Measurements from ENCODE around the gene RAB31. TPM values are rescaled to one million over a fixed set of nuclear protein-coding genes. Genes with fewer than 3 reads are reported as not detected.

The RAB31 gene
- total RNA-seq, 3 donors from 2014 or later, result 12.8 to 58.5 (median 27.4) TPM

DNA sequence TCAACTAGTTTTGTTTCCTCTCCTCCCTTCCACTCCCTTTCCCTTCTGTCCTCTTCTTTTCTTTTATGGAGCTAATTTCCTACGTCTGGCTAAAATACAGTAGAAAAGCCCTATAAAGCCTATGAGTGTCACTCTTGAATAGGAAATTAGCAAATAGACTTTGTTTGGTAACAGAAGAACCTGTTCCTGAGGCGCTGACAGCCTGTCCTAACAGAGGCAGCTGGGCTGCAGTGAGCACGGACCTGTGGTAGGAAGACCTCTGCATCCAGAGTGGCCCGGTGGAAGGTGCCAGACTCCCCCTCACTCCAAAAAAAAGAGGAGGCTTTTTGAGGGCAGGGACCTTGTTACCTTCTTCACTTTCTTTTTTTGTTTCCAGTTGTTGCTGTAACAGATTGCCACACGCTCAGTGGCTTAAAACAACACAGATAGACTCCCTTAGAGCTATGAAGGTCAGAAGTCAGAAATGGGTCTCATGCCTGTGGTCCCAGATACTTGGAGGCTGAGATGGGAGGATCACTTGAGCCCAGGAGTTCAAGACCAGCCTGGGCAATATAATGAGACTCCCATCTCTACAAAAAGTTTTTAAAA is 96.5 kb downstream of the RAB31 start:
- DNase-seq (no peak), ATAC-seq (peak; percentile 65)
- Histone ChIP-seq H3K4me3 (no peak overlapping the region), H3K4me1 (ENCODE audit: low read depth) (peaks cover 9% of the 10 kb centered on the region), H3K36me3 (ENCODE audit: low read depth) (no peaks in the 10 kb centered on the region), H3K9me3 (no peaks in the 10 kb centered on the region)
- TF ChIP-seq, protein P1, sequence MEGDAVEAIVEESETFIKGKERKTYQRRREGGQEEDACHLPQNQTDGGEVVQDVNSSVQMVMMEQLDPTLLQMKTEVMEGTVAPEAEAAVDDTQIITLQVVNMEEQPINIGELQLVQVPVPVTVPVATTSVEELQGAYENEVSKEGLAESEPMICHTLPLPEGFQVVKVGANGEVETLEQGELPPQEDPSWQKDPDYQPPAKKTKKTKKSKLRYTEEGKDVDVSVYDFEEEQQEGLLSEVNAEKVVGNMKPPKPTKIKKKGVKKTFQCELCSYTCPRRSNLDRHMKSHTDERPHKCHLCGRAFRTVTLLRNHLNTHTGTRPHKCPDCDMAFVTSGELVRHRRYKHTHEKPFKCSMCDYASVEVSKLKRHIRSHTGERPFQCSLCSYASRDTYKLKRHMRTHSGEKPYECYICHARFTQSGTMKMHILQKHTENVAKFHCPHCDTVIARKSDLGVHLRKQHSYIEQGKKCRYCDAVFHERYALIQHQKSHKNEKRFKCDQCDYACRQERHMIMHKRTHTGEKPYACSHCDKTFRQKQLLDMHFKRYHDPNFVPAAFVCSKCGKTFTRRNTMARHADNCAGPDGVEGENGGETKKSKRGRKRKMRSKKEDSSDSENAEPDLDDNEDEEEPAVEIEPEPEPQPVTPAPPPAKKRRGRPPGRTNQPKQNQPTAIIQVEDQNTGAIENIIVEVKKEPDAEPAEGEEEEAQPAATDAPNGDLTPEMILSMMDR (IDR thresholded peaks at IDR 0.05), result no peak
- intact Hi-C loops (cut with DNase I, micrococcal nuclease), result no loop called here

DNA sequence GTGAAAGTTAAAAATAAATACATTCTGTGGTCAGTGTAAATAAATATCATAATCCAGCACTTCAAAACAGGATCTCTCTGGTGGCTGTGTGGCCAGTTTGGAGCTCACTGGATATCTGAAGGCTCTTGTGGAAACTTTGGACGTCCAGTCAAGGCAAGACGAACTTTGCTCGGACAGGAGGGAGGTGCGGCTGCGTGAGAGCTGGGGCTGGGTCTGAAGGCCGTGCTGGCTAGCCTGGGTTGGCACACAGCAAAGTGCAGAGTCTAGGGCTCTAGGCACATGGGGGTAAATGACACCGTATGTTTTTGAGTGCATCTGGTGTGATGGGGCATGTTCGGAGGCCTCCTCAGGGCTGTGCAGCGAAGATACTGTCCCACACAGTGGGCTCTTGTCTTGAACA is 98.8 kb downstream of the RAB31 start:
- ATAC-seq (peak; percentile 83), DNase-seq (peak in 2 of 3 donors; percentile 39 to 65)
- peaks cover 9% of the 10 kb centered on the region for H3K4me1 ChIP-seq (ENCODE audit: low read depth)
- H3K9me3 ChIP-seq, result no peaks in the 10 kb centered on the region
- TF ChIP-seq, protein P1 (IDR thresholded peaks at IDR 0.05), result no peak
- intact Hi-C loops (cut with DNase I, micrococcal nuclease), result no loop called here
- no peak overlapping the region for H3K4me3 ChIP-seq
- H3K36me3 ChIP-seq (ENCODE audit: low read depth), result no peaks in the 10 kb centered on the region

DNA sequence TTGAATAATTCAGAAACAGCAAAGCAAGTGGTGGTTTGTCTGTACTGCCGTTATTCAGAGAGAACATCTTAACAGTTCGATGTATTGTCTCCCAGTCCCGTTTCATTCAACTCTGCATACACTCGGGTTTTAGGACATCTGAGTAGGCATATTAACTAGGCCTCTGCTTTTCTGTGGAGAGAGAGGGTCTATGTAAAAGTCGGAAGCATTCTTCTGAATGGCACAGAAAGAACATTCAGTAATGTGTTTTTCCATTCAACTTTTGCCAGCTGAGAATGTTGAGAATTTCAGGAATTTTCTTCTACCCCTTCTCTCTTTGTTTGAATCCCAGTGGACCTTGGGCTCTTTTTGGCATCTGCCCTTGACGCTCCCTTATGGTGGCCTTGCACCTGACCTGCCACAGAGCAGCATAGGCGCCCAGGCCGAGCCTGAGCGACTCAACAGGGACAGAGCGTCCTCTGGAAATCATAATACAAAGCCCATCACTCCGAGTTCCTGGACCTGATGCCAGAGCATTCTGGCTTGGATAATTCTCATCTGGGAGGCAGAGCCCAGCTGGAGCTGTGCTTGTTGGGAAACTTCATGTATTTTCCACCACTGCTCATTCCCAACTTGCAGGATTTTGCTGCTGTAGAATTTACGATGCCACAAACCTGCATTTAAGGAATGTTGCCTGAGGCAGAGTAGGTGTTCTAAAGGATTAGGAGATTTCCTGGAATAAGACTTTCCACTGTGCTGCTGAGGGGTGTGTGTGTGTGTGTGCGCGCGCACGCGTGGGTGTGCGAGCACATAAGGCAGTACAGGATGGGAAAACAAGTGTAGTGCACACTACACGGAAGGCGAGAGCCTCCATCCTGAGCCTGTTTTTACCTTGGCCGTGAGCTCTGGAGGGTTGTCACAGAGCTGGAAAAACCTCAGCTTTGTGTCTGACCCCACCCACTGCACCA is 100.5 kb downstream of the RAB31 start:
- intact Hi-C loops (cut with DNase I, micrococcal nuclease), result no loop called here
- ATAC-seq, result no peak
- DNase-seq, result no peak

DNA sequence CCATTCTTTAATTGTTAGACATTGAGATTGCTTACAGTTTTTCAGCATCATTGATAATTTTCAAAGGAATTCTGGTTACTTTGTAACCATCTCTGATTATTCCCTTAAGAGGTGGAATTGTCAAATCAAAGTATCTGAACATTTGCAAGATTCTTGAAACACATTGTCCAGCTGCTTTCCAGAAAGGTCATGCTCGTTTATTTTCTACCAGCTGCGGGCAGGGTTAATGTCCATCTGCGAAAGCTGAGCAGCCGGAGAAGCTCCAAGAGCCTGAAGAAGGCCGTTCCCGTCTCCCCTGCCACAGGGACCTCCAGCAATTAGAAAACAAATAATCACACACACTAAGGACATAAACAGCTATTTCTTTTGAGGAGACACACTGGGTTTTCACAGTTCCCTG is 101.6 kb downstream of the RAB31 start:
- H3K4me1 ChIP-seq (ENCODE audit: low read depth), result no peaks in the 10 kb centered on the region
- ATAC-seq, result no peak
- intact Hi-C loops (cut with DNase I, micrococcal nuclease), result no loop called here

More for the DNA sequence above, 100.5 kb downstream of the RAB31 start:
- Histone ChIP-seq H3K4me1 (ENCODE audit: low read depth) (peaks cover 9% of the 10 kb centered on the region), H3K36me3 (ENCODE audit: low read depth) (no peaks in the 10 kb centered on the region), H3K4me3 (no peak overlapping the region), H3K9me3 (no peaks in the 10 kb centered on the region)
- TF ChIP-seq, protein P1 (IDR thresholded peaks at IDR 0.05), result no peak

DNA sequence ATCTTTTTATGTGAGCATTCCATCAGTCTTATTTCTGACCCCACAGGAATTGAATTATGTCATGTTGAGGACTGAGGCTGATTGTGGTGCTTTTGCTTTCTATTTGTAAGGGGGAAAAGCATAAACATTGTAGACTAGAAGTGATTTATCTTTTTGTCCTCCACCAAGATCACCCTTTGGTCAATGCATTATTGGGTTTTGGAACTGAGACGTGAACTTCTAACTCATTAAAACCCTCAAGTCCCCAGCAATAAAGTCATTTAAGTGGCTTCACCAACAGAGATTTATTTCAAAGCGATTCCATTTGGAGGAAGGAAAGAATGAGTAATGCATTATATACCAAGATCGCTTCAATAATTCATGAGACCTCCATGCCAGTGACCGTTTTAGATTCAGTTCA is 102.2 kb downstream of the RAB31 start:
- TF ChIP-seq, protein P1 (IDR thresholded peaks at IDR 0.05), result no peak
- DNase-seq, result no peak
- no peaks in the 10 kb centered on the region for H3K36me3 ChIP-seq (ENCODE audit: low read depth)
- intact Hi-C loops (cut with DNase I, micrococcal nuclease), result no loop called here
- H3K4me1 ChIP-seq (ENCODE audit: low read depth), result no peaks in the 10 kb centered on the region
- no peak for ATAC-seq
- H3K4me3 ChIP-seq, result no peak overlapping the region
- H3K9me3 ChIP-seq, result no peaks in the 10 kb centered on the region

More for the DNA sequence above, 101.6 kb downstream of the RAB31 start:
- TF ChIP-seq, protein P1 (IDR thresholded peaks at IDR 0.05), result no peak
- no peaks in the 10 kb centered on the region for H3K36me3 ChIP-seq (ENCODE audit: low read depth)
- no peak overlapping the region for H3K4me3 ChIP-seq
- DNase-seq, result no peak
- H3K9me3 ChIP-seq, result no peaks in the 10 kb centered on the region

Data from mucosa of descending colon (tissue), 3 donors.